ENCODE data around the gene PAK5.

PAK5 gene

DNA sequence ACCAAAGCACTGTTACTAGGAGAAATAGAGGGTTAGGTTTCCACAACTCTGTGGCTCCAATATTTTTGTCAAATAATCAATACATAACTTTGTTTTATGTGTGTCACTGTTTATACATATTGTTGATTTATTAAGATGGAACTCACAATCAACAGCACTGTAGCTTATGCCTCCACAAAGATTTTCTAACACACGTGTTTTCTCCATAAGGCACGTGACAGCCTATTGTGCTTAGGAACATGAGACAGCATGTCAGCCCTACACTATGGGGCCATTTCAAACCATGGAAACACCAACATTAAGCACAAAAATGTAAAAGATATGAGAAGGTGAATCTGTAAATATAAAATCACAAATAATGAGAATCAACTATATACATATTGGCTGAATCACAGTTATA is 127.0 kb downstream of the PAK5 start:
- TF ChIP-seq, protein P1, sequence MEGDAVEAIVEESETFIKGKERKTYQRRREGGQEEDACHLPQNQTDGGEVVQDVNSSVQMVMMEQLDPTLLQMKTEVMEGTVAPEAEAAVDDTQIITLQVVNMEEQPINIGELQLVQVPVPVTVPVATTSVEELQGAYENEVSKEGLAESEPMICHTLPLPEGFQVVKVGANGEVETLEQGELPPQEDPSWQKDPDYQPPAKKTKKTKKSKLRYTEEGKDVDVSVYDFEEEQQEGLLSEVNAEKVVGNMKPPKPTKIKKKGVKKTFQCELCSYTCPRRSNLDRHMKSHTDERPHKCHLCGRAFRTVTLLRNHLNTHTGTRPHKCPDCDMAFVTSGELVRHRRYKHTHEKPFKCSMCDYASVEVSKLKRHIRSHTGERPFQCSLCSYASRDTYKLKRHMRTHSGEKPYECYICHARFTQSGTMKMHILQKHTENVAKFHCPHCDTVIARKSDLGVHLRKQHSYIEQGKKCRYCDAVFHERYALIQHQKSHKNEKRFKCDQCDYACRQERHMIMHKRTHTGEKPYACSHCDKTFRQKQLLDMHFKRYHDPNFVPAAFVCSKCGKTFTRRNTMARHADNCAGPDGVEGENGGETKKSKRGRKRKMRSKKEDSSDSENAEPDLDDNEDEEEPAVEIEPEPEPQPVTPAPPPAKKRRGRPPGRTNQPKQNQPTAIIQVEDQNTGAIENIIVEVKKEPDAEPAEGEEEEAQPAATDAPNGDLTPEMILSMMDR (IDR thresholded peaks at IDR 0.05): no peak

DNA sequence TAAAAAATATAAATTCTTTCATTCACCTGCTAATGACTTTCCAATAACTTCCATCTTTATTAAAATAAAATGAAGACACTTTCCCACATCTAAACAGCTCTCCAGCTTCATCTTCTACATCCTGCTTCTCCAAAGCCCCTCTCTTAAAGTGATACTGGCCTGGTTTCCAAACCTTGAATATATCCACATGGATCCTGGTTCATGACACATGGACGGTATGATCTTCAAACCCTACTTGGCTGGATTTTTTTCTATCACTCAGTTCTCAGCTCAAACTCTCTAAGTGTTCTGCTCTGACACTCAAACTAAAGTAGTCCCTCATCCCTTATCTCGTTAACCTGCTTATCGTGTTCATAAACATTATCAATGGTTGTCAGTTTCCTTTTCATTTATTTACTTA is 128.2 kb downstream of the PAK5 start:
- TF ChIP-seq, protein P1 (IDR thresholded peaks at IDR 0.05): no peak

DNA sequence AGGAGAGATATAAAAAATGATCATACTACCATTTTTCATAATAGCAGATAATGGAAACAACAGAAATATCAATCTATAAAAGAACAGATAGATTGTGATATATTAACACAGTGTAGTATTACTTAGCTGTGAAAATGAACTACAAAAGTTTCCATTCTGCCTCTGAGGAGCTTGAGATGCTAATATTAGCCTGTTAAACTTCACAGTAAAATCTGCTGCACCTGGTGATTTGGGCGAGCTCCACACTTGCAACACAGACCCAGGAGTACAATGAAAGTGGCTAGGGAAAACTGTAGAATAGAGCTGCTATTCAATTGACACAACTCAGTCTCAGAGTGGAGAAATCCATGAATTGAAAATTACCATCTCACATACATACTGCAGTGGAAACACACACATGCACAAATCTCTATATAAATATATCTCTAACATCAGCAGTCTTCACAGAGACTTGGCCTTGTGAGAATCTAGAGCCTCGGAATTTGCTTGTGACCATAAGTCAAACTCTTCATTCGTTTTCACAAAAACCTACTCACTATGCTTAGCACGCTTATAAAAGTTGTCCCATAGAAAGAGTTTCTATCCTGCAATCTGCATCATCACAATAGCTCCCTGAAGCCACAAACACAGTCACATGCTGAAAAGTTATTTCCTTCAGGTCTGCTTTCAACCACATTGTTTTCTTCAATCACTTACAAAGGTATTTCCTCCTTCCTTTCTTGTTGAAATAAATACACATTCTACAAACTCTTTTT is 133.0 kb downstream of the PAK5 start:
- TF ChIP-seq, protein P1 (IDR thresholded peaks at IDR 0.05): no peak

DNA sequence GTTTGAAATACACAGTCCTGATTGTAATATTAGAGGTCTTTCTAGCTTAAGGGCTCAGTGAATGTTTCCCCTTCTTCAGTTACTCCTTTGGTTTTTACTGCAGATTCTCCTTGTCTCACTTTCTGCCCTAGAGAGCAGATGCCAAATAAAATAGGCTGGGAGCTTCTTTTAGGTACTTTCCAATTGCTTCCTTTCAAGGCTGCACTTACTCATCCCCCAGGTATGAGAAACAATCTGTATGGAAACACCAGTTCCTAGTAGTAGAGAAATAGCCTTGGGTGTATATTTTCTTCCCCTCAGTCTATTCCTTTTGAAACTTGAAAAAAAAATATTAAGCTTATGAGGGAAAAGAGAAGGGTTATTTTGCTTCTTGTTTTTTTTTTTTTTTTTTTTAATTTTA is 139.7 kb downstream of the PAK5 start:
- TF ChIP-seq, protein P1 (IDR thresholded peaks at IDR 0.05): no peak

DNA sequence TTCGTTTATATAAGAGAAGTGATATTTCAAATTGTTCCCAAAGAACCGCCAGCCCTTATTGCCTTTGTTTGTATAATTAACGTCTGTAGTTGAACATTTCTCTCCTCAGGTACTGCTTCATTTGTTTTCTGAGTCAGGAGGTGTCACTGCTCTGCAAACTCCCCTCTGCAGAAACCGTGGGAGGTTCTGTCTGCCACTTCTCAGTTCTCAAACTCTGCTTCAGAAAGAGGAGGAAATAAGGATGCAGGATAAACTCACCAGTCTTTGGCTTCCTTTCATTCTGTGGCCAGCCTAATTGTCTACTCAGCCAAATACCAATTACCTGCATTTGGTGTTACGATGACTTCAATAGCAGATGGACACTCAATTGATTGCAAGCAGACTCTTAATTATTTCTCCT is 149.8 kb downstream of the PAK5 start:
- TF ChIP-seq, protein P1 (IDR thresholded peaks at IDR 0.05): no peak

DNA sequence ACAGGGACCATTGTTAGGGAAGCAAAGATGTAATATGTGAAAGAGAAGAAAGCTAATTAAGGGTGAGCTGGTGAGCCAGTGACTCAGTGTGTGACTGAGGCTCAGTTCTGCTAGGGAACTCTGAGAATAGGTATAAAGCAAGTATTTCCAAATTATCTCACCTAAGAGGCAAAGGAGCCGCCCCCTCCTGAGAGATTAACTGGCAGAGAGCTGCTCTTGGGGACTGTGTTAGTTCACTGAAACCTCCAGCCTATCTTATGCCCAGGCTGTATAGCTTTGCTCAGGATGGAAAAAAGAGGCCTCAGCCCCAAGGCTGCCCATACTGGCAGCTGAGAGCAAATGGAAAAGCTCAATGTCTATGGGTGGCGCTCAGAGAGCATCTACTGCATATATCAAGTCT is 152.0 kb downstream of the PAK5 start:
- TF ChIP-seq, protein P1 (IDR thresholded peaks at IDR 0.05): no peak

DNA sequence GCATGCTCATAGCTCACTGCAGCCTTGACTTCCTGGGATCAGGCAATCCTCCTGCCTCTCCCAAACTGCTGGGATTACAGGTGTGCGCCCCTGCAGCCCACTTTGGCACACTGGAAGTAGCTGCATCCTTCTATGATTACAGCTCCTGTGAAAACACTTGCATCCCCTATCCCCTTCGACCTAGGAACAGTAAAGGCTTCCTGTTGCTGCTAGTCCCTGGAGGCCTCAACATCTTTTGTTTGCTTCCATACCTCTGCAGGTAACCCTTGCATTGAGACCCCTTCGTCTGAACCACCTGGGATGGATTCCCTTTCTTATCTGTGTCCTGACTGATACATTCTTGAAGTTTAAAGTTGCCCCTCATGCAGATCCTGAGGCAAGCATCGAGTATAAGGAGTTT is 152.4 kb downstream of the PAK5 start:
- TF ChIP-seq, protein P1 (IDR thresholded peaks at IDR 0.05): no peak

DNA sequence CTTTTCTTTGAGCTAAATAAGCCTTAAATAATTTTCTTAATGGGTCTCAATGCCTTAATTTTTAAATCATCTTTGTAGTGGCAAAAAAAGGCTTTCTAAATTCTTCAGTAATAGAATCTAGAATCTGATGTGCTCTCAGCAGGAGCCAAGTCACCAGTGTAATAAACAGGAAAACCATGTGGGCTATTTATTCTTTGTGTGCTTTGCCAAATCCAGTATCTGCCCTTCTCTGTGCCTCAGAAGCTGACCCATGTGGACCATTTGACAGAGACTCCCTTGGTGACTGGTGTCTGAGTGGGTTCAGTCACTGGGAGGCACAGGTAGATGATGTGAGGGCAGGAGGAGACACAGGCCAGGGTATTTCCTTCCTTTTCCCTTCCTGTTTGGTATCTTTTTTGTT is 152.9 kb downstream of the PAK5 start:
- TF ChIP-seq, protein P1 (IDR thresholded peaks at IDR 0.05): no peak

All from LNCAP (cell line).